Effector CD8-positive, alpha-beta T cell (primary cell): ENCODE results near the gene TMEM232.

Experiments
- DNase-seq: peaks from one replicate; lab custom pipeline; 2025; lab: John Stamatoyannopoulos, UW

TMEM232 gene

DNA sequence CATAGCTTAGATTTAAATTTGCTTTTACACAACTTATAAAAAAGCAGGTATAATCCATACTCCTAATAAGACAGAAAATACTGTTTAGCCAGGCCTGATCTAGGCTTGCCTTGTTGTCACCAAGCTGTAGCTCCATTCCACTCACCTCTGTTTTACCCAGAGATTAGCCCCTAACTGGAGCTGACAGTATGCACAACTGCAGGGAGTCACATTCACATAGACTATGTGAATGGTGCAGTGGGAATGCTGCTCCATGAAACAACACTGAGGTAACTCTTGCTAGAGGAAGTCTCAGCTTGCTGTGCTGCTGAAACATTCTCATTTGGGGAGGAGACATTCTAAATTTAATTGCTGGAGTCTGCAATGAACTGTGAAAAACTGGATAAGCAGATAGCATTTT, 209.1 kb downstream of the TMEM232 start:
- DNase-seq: no peak

DNA sequence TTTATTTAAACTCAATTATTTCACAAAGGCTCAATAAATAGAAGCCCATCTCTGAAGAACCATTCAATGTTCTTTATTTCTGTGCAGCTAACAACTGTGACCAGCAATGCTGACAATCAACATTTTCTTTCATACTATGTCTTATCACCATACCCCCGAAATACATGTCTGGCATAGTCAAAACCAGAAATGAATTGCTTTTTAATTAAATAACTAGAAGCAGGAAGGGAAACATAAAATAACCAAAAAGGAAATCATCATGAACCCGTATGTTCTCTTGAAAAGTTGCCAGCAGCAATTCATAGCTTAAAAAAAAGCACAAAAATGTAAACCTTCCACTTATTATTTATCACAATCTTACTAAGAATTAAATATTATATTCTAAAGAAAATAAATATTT, 212.4 kb downstream of the TMEM232 start:
- DNase-seq: no peak

DNA sequence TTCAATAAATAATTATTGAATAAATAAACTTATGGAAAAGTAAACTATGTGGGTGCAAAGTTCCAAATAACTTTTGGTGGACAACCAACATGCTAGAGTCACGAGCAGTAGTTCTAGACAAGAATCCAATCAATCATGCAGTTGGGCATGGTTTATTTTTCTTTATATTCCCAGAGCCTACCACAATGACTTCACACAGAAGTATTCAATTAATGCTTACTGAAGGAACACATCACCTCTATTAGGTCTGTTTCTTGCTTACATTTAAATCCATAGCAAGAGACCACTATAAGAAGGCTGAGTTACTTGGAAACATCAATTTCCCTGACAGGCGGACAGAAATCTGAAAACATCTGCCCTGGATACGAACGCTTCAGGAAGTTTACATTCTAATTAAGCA, 214.2 kb downstream of the TMEM232 start:
- no peak for DNase-seq

DNA sequence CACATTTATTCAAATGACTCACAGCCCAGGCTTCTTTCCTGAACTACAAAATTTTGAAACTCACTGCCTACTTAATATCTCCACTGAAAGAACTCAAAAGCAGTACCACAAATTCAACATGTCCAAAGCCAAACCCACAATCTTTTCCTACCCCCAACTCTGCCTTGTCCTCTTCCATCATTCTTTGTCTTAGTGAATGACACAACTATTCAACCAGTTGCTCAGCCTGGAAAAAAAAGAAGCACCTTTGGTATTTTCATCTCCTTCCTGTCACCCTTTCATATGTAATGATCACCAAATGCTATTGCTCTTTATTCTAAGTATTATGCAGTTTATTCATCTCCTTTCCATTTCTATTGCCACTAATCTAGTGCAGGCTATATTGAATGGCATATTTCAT, 216.3 kb downstream of the TMEM232 start:
- no peak for DNase-seq

DNA sequence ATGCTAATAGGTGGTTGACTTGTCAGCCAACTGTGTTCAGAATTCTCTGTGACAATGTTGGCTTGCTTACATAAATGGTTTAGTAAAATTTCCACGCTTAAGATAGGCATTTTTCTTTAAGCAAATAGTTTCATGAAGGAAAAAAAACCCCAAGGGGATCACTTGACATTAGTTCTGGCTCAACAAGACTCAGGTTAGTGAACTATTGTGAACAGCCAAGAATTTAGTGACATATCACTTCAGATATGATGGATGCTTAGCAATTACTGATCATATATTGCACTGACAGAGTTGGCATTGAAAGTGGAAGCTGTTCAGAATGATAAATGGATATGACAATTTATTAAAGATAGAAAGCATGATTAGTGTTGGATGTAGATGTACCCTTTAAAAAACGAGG, 218.5 kb downstream of the TMEM232 start:
- no peak for DNase-seq

DNA sequence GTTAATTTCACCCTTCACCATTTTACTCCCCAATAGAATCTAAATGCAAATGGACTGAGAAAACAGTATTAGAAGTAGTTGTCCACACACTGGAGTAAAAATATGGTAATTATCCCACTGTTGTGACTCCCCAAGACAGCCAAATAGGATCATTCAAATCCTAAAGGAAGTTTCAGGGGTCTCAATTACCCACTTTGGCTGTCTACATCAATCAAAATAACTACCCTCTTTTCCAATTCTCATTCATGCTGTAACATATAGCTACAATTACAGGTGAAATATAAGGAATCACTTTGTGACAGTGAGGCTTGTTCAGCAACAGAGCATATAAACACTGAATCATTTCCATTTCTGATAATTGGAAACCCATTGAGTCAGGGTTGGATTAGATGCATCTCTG, 220.1 kb downstream of the TMEM232 start:
- DNase-seq: no peak

DNA sequence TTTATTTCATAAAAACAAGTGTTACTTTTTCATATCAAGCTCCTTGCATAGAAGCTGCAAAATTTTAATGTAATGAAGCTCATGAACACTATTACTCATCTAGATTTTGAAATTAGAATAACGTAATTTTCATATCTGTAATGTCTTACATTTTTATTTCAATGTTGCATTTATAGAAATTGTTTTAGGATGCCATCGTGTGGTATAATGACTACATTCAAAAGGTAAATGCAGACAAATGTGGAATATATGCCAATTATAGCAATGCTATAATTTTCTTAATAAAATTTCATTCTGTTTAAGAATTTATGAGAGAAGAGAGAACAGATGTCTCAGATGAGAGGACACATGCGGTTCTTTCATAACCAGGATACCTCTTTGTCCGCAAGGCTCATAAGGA, 230.2 kb downstream of the TMEM232 start:
- no peak for DNase-seq

DNA sequence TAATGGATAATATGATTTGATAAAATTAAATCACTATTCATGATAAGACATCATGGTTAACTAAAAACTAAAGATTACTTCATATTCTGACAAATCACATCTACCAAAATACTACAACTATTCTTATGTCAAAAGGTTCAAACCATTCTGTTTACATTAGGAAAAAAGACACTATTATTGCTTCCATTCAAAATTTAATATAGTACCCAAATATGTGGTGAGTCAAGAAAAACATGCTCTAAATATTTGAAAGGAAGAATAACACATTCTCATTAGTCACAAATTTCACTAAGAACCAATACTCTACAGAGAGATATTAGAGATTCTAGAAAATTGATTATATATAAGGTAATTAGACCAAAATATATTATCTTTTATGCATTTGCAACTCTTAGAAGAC, 234.0 kb downstream of the TMEM232 start:
- DNase-seq: no peak

DNA sequence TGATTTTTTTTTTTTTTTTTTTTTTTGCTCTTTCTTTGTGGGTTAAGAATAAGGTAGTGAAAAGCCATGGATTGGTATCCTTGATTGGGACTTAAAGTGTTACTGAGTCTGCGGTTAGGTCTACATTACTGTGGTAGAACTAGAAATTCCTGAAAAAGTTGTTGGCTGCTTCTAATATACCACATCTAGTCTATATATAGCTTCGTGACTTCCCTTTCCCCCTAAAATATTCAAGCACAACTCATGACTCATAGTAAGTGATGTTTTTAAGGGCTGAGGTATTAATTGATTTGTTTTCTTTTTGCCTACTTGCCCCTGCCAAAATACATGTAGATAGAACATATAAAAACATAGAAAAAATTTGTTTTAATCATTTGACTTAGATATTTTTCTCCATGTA, 247.6 kb downstream of the TMEM232 start:
- DNase-seq: no peak

DNA sequence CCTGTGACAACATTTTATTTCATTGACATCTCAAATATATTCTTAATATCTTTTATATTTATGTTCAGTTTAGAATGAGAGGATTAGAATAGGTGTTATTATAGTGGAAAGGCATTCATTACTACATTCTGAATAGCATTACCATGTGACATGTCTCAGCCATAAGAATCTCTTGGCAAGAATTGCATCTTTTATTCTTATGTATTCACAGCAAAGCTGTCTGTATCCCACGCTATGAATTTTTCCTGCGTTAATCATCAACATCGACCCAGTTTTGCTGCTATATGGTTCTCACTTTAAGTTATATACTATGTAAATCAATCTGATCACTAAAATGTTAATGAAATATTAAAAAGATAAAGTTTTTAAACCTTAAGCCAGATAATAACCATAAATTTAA, 248.6 kb downstream of the TMEM232 start:
- no peak for DNase-seq

DNA sequence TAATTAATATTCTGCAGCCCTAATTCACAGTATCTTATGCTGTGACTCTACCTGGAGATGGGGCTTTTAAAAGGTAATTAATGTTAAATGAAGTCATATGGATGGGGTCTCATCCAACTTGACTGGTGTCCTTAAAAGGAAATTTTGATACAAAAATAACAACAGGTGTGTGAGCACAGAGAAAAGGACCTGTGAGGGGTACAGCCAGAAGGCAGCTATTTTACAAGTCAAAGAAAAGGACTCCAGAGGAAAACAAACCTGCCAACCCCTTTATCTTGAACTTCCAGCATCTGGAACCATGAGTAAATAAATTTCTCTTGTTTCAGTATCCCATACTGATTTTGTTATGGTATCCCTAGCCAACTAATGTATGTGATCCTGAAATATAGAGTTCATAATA, 250.3 kb downstream of the TMEM232 start:
- DNase-seq: no peak

DNA sequence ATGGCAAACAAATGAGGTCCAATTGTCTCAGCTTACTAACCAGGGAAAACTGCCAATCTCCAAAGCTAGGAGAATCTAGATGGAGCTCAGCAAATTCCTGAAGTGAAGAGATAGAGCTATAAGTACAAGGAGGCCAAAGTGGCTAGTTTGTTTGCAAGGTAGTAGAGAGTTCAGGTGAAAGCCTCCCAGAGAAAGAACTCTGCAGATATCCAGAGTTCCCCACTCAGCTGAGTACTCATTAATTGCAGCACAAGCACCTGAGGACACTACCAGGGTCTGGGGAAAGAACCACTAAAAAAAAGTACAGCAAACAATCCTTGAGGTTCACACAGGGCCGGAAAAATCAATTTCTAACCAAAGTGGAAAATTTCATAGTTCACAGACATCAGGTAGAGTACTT, 250.9 kb downstream of the TMEM232 start:
- no peak for DNase-seq

DNA sequence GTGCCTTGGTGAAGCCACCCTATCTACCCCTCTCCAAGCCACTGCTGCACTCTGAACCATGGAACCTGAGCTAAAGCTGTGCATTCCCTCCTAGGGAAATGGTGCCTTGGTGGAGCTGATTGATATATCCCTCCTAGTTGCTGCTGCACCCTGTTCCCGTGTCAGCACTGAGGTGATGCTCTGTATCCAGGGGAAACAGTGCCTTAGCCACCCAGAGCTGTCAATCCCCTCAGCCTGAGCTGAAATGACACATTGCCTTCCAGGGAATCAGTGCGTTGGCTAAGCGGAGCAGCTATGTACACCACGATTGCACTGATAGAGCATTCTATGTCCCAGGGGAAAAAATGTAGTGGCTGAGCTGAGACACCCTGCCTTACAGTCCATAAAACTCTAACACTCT, 257.0 kb downstream of the TMEM232 start:
- no peak for DNase-seq

DNA sequence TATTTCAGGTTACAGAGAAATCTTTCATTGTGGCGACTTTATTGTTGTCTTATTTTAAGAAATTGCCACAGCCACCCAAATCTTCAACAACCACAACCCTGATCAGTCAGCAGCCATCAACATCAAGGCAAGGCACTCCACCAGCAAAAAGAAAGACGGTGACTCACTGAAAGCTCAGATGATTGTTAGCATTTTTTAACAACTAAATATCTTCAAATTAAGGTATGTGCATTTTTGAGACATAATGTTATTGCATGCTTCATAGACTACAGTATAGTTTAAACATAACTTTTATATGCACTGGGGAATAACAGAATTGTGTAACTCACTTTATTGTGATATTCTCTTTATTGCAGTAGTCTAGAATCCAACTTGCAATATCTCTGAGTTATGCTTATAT, 263.4 kb downstream of the TMEM232 start:
- DNase-seq: no peak

DNA sequence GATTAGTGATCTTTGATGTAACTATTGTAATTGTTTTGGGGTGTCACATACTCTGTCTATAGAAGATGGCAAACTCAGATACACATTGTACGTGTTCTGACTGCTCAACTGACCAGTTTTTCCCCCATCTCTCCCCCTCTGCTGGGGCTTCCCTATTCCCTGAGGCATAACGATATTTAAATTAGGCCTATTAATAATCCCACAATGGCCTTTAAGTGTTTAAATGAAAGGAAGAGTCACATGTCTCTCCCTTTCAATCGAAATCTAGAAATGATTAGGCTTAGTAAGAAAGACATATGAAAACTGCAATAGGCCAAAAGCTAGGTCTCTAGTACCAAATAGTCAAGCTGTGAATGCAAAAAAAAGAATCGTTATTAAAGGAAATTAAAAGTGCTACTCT, 265.6 kb downstream of the TMEM232 start:
- no peak for DNase-seq

DNA sequence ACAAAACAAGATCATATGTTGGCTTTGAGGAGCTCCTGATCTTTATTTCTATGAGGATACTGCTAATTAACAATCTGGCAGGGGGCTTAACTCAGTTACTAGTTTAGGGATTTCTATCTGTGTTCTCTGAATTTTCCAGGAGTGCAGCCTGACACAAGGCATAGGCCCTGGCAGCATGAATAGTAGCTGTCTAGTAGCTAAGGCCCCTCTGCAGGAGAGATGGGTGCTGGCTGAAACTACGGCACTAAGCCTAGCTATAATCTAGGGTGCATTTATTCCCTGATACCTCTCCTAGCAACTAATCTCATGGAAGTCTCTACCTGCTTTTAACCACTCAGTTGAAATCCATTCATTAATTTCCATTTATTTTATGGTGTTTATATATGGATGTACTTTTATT, 268.2 kb downstream of the TMEM232 start:
- DNase-seq: no peak

DNA sequence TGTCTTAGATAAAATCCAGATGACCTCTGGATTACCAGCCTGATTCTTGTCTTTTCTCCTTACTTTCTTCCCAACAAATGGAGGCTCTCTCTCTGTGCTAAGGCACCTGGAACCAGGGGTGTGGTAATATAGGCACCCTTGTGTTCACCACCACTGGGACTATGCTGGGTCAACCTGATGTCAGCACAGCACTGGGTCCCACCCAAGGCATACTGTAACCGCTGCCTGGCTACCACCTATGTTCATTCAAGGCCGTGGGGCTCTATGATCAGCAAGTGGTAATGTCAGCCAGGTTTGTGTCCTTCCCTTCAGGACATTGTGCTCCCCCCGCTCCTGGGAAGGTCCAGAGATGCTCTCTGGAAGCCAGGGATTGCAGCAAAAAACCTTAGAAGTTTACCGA, 283.6 kb downstream of the TMEM232 start:
- no peak for DNase-seq

DNA sequence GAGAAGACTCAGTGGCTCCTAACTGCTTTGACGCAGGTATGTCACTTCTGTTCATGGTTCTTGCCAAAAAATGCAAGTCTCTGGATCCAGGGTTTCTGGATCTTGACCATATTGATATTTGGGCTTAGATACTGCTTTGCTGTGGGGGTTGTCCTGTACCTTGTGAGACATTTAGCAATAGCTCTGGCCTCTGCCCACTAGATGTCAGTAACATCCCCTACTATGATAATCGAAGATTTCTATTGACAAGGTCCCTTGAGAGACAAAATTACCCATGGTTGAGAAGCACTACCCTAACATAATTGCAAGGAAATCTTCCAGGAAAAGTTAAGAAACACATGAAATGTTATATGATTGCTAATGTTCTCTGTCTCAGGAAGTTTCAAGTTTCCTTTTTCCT, 285.4 kb downstream of the TMEM232 start:
- no peak for DNase-seq

DNA sequence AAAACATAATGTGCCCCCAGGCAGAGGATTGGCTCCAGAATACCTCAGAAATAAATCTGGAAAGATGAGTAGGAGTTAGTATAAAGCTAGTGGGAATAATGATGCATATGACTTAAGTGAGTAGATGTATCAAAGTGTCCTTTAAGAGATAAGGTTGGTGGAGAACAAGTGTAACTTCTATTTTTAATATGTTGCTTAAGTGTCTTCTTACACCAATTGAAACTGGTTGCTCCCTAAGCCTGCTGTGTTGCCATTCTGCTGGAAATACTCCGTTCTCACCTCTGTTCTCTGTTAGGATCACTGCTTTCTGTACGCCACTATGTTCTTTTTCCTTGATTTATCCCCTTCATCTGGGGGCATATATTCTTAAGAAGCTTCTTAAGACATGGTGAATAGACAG, 286.4 kb downstream of the TMEM232 start:
- no peak for DNase-seq

DNA sequence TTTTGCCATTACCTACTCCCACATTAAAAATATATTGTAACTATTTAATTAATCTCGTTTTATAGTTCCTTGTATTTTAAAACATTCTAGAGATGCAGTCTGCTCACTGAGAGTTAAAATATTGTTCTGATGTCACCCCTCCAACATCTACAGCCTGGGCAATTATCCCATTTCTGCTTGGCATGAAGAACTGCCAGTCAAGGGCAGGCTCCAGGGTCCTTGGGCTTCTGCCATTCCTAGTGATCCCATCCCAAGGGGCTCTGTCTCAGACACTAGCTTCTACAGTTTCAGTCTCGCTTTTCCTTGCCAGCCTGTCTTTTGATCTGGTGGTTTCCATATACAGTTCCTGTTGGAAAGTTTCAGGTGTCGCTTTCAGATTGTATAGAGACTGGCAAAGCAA, 287.2 kb downstream of the TMEM232 start:
- no peak for DNase-seq

DNA sequence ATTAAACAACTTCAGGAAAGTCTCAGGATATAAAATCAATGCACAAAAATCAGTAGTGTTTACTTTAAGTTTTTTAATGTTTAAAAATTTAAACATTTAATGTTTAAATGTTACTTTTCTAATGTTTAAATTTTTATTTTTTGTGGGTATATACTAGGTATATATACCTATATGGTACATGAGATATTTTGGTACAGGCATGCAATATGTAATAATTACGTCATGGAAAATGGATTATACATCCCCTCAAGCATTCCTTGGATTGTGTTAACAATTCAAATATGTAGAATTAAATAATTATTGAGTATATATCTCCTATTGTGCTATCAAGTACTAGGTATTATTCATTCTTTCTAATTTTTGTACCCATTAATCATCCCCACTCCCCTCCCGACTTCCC, 291.3 kb downstream of the TMEM232 start:
- no peak for DNase-seq

DNA sequence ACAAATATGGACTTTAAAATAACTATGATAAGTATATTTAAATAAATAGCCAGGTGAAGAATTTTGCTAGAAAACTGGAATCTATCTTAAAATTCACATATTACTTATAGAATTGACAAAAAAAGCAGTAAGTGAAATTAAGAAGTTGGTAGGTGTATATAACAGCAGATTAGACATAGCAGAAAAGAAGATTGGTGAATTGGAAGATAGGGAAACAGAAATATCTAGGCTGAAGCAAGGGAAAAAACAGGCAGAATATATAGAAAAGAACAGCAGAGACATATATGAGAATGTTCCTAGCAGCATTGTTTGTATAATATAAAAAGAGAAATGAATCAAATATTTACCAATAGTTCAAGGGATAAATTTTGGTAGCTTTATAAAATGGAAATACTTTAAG, 294.9 kb downstream of the TMEM232 start:
- no peak for DNase-seq

DNA sequence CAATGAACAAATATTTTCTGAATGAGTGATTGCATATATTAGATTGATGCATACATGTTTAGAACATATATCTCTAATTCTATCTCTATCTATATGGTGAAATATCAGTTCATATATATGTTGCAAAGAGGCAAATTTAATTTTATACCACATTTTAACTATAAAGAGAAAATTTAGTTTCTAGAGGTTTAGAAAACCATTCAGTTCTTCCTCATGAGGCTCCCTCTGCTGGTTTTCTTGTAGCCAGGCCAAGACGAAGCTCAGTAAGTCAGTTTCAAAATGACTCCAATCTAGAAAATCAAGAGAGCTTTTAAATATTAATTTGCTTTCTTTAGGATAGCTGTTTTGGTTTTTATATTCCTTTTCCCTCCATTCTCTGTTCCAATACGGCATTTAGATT, 312.1 kb downstream of the TMEM232 start:
- DNase-seq: no peak

DNA sequence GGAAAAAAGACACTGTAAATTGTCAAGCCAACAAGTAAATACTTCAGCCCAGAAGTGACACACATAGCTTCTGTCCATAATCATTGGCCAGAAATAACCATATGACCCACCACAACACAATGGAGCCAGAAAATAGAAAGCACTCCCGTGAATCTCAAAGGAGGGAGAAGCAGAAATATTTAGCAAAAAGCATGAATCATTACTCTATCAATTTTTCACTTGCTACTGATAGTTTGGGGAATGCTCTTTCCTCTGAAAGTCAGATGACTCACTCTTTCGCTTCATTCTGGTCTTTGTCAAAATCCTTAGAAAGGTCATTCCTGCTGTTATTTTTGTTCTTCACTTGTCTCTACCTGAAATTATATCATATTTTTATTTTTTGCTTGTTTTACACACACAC, 312.6 kb downstream of the TMEM232 start:
- no peak for DNase-seq

DNA sequence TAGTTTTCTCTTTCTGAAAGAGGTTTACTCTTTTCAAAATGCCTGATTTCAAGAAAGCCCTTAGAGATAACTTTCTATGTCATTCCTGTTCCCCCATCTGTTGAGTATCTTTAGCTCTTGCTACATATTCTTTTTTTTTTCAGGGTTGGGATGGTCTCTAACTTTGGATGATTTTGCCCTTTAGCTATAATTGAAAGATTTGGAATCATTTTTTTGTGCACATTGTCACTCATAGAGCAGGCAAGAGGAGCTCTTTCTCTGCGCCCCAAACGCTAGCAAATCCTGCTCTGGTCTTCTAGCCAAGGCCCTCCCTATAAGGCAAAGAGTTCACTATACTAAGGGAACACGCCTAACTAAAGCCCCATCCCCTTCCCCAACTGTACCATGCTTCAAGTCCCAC, 316.9 kb downstream of the TMEM232 start:
- no peak for DNase-seq
